ENCODE results near the gene WWOX.

- TF ChIP-seq EZH2 (IDR thresholded peaks at IDR 0.05) (no peak), POLR2AphosphoS5 (IDR thresholded peaks at IDR 0.05; ENCODE audit: borderline replicate concordance, low read depth, low read length) (no peak), FOXP2 (optimal IDR thresholded peaks at IDR 0.05; ENCODE audit: control extremely low read depth, extremely low read length, insufficient read depth) (no peak)
Measured at GRCh38 chr16:78284957-78285434, 185.5 kb downstream of the WWOX start.

All from SK-N-MC (cell line).